ENCODE results near the gene FRY. TPM values are rescaled to one million over a fixed set of nuclear protein-coding genes. Genes with fewer than 3 reads are reported as not detected.
A peak's percentile ranks its signal among the peaks of the same experiment; 100 is the strongest.

The FRY gene
- total RNA-seq, 4 donors from 2014 or later, result 6.7 to 106 (median 14.1) TPM

- Histone ChIP-seq H3K9me3 (no peaks in the 10 kb centered on the region), H3K27me3 (no peaks in the 10 kb centered on the region), H3K36me3 (no peaks in the 10 kb centered on the region), H3K27ac (no peak overlapping the region), H3K4me3 (no peak overlapping the region), H3K4me1 (no peaks in the 10 kb centered on the region)
- no peak for TF ChIP-seq CTCF (IDR thresholded peaks at IDR 0.05)
- TF ChIP-seq POLR2A (IDR thresholded peaks at IDR 0.05), result no peak
- no peak for DNase-seq
Measured at GRCh38 chr13:32237681-32238080, 206.1 kb downstream of the FRY start.

GRCh38 chr13:32243695-32244094, 212.1 kb downstream of the FRY start:
- Histone ChIP-seq H3K27ac (no peak overlapping the region), H3K9me3 (no peaks in the 10 kb centered on the region)

GRCh38 chr13:32245555-32245954, 214.0 kb downstream of the FRY start:
- DNase-seq, result no peak
- Histone ChIP-seq H3K4me1 (no peaks in the 10 kb centered on the region), H3K9me3 (no peaks in the 10 kb centered on the region), H3K27me3 (no peaks in the 10 kb centered on the region), H3K27ac (no peak overlapping the region), H3K36me3 (no peaks in the 10 kb centered on the region), H3K4me3 (no peak overlapping the region)
- TF ChIP-seq CTCF (IDR thresholded peaks at IDR 0.05), result no peak
- TF ChIP-seq POLR2A (IDR thresholded peaks at IDR 0.05), result no peak

More at GRCh38 chr13:32243695-32244094, 212.1 kb downstream of the FRY start:
- no peaks in the 10 kb centered on the region for H3K4me1 ChIP-seq
- no peak for TF ChIP-seq POLR2A (IDR thresholded peaks at IDR 0.05)
- TF ChIP-seq CTCF (IDR thresholded peaks at IDR 0.05), result no peak
- no peak overlapping the region for H3K4me3 ChIP-seq
- no peaks in the 10 kb centered on the region for H3K27me3 ChIP-seq
- no peaks in the 10 kb centered on the region for H3K36me3 ChIP-seq
- DNase-seq, result no peak

GRCh38 chr13:32246468-32246867, 214.9 kb downstream of the FRY start:
- Histone ChIP-seq H3K4me1 (no peaks in the 10 kb centered on the region), H3K36me3 (no peaks in the 10 kb centered on the region), H3K27me3 (no peaks in the 10 kb centered on the region), H3K4me3 (no peak overlapping the region), H3K9me3 (no peaks in the 10 kb centered on the region), H3K27ac (no peak overlapping the region)
- TF ChIP-seq CTCF (IDR thresholded peaks at IDR 0.05), result peak in 5 of 6 experiments; percentile 23 to 54 (median 50)
- TF ChIP-seq POLR2A (IDR thresholded peaks at IDR 0.05), result no peak
- DNase-seq, result peak in 2 of 3 donors; percentile 34 to 72

GRCh38 chr13:32247887-32248286, 216.3 kb downstream of the FRY start:
- no peak for DNase-seq
- H3K36me3 ChIP-seq, result no peaks in the 10 kb centered on the region
- no peaks in the 10 kb centered on the region for H3K9me3 ChIP-seq
- no peak overlapping the region for H3K27ac ChIP-seq
- H3K27me3 ChIP-seq, result no peaks in the 10 kb centered on the region
- H3K4me1 ChIP-seq, result no peaks in the 10 kb centered on the region
- TF ChIP-seq CTCF (IDR thresholded peaks at IDR 0.05) (no peak), POLR2A (IDR thresholded peaks at IDR 0.05) (no peak)
- no peak overlapping the region for H3K4me3 ChIP-seq

GRCh38 chr13:32248801-32249200, 217.2 kb downstream of the FRY start:
- Histone ChIP-seq H3K4me3 (no peak overlapping the region), H3K4me1 (no peaks in the 10 kb centered on the region), H3K9me3 (no peaks in the 10 kb centered on the region), H3K27me3 (no peaks in the 10 kb centered on the region), H3K36me3 (no peaks in the 10 kb centered on the region), H3K27ac (no peak overlapping the region)
- TF ChIP-seq CTCF (IDR thresholded peaks at IDR 0.05), result no peak
- no peak for TF ChIP-seq POLR2A (IDR thresholded peaks at IDR 0.05)
- DNase-seq, result no peak

Data from Peyer's patch (tissue), 4 donors.